Panc1 (cell line): ENCODE results near the gene DYNC1I1.

Experiments
- CTCF ChIP-seq: fragments of 450-650 bp; IDR thresholded peaks from 2 replicates; pipeline ENCODE4 v1.5.1; 2017; ENCODE audit warnings: mild to moderate bottlenecking
- POLR2AphosphoS5 ChIP-seq: IDR thresholded peaks from 2 replicates; pipeline ENCODE4 v1.6.1; 2012; ENCODE audit warnings: mild to moderate bottlenecking, low read depth, low read length, moderate library complexity
- REST ChIP-seq, 2 experiments: IDR thresholded peaks; 2 replicates each; pipeline ENCODE4 v1.6.1; 2011 to 2012; ENCODE audit warnings: low read depth in 2 of 2, control low read depth in 1 of 2, low read length in 1 of 2, mild to moderate bottlenecking in 1 of 2, moderate library complexity in 1 of 2; ENCODE audit not compliant: insufficient read depth in 1 of 2
- SIN3A ChIP-seq: IDR thresholded peaks from 2 replicates; pipeline ENCODE4 v1.6.1; 2012; ENCODE audit warnings: low read depth, mild to moderate bottlenecking, low read length, moderate library complexity, borderline replicate concordance; ENCODE audit not compliant: insufficient read depth
- TCF7L2 ChIP-seq: IDR thresholded peaks from 2 replicates; pipeline ENCODE4 v1.6.1; 2011; ENCODE audit warnings: mild to moderate bottlenecking, low read depth, low read length, inconsistent platforms

GRCh38 chr7:95863623-95864022, 91.3 kb downstream of the DYNC1I1 start:
- no peak for TF ChIP-seq CTCF
- no peak for TF ChIP-seq POLR2AphosphoS5
- no peak for TF ChIP-seq SIN3A
- TF ChIP-seq TCF7L2, result no peak
- no peak for TF ChIP-seq REST (IDR thresholded peaks at IDR 0.05; ENCODE audit: insufficient read depth in 1 of 2, low read depth in 2 of 2, low read length in 1 of 2)
